IMR-90 (cell line): Measurements from ENCODE around the gene CYFIP2. TPM values are rescaled to one million over a fixed set of nuclear protein-coding genes. Genes with fewer than 3 reads are reported as not detected.

ENCODE experiments used
- ATAC-seq: fragments of 200-7000 bp; cut with Tn5 transposase; 2 replicates; pipeline ENCODE4 v1.9.1; 2020; ENCODE audit warnings: low read depth, mild to moderate bottlenecking, moderate library complexity
- BruUV-seq: library from RNA; stranded (reverse); fragments of 400-500 nt; replicated peaks from 2 replicates; lab custom pipeline; 2021; lab: Mats Ljungman, UMichigan
- CTCF ChIA-PET: fragments of 300-600 bp; formaldehyde crosslinking; extraction: SDS; loops from one replicate; lab custom pipeline; 2021; ENCODE audit warnings: antibody characterized with exemption; lab: Yijun Ruan, JAX
- POLR2A ChIA-PET: fragments of 300-600 bp; sonication (Branson Sonifier 250); formaldehyde crosslinking; loops from one replicate; lab custom pipeline; 2022; ENCODE audit warnings: antibody characterized with exemption; ENCODE audit not compliant: unreplicated experiment; lab: Charles Lee
- DNase-seq: peaks from one replicate; pipeline ENCODE4 v3.0.0; 2013
- H2AFZ ChIP-seq: replicated peaks from 2 replicates; pipeline ENCODE3; 2013; ENCODE audit warnings: low read length, mild to moderate bottlenecking; ENCODE audit not compliant: poor library complexity
- H2AK5ac ChIP-seq: 2 replicates; pipeline ENCODE4 v1.6.1; 2013; ENCODE audit warnings: low read depth, low read length, inconsistent platforms
- H2AK9ac ChIP-seq: replicated peaks from 2 replicates; pipeline ENCODE3; 2013; ENCODE audit warnings: mild to moderate bottlenecking, low read depth, low read length, moderate library complexity; ENCODE audit not compliant: poor library complexity
- H2BK120ac ChIP-seq: 2 replicates; pipeline ENCODE4 v1.6.1; 2013; ENCODE audit warnings: low read depth, low read length, inconsistent platforms
- H2BK15ac ChIP-seq: 3 replicates; pipeline ENCODE4 v1.6.1; 2013; ENCODE audit warnings: low read depth, low read length, inconsistent platforms
- H2BK20ac ChIP-seq: 2 replicates; pipeline ENCODE4 v1.6.1; 2013; ENCODE audit warnings: low read depth, mild to moderate bottlenecking, inconsistent platforms, low read length, moderate library complexity
- H2BK5ac ChIP-seq: 2 replicates; pipeline ENCODE4 v1.6.1; 2013; ENCODE audit warnings: mild to moderate bottlenecking, low read depth, low read length, inconsistent platforms; ENCODE audit not compliant: poor library complexity, severe bottlenecking
- H3K14ac ChIP-seq: replicated peaks from 2 replicates; pipeline ENCODE4 v1.6.1; 2013; ENCODE audit warnings: low read depth, low read length, inconsistent platforms
- H3K18ac ChIP-seq: 2 replicates; pipeline ENCODE4 v1.6.1; 2013; ENCODE audit warnings: low read depth, low read length, control low read depth
- H3K23ac ChIP-seq: 2 replicates; pipeline ENCODE4 v1.6.1; 2013; ENCODE audit warnings: low read depth, low read length, inconsistent platforms
- H3K27ac ChIP-seq: 2 replicates; pipeline ENCODE4 v1.5.1; 2013; ENCODE audit warnings: mild to moderate bottlenecking, control low read depth, low read length; ENCODE audit not compliant: insufficient read depth
- H3K27me3 ChIP-seq: 2 replicates; pipeline ENCODE4 v1.6.1; 2013; ENCODE audit warnings: low read length; ENCODE audit not compliant: control insufficient read depth, insufficient read depth
- H3K36me3 ChIP-seq: 2 replicates; pipeline ENCODE4 v1.6.1; 2013; ENCODE audit warnings: low read length, mixed read lengths; ENCODE audit not compliant: control insufficient read depth, insufficient read depth
- H3K4ac ChIP-seq: 2 replicates; pipeline ENCODE4 v1.6.1; 2013; ENCODE audit warnings: low read depth, low read length, inconsistent platforms
- H3K4me1 ChIP-seq: 2 replicates; pipeline ENCODE4 v1.6.1; 2013; ENCODE audit warnings: low read length, mixed read lengths; ENCODE audit not compliant: control insufficient read depth, insufficient read depth
- H3K4me2 ChIP-seq: 2 replicates; pipeline ENCODE4 v1.6.1; 2013; ENCODE audit warnings: low read depth, mild to moderate bottlenecking, control low read depth, low read length, moderate library complexity
- H3K4me3 ChIP-seq: 2 replicates; pipeline ENCODE4 v1.5.1; 2013; ENCODE audit warnings: low read depth, mild to moderate bottlenecking, control low read depth, low read length, moderate library complexity; ENCODE audit not compliant: insufficient read depth
- H3K56ac ChIP-seq: 2 replicates; pipeline ENCODE4 v1.6.1; 2013; ENCODE audit warnings: low read length, inconsistent platforms; ENCODE audit not compliant: insufficient read depth; ENCODE audit errors: extremely low read depth
- H3K79me1 ChIP-seq, 2 experiments: 2 replicates each; pipeline ENCODE4 v1.6.1; 2013; ENCODE audit warnings: low read length in 2 of 2, inconsistent platforms in 1 of 2, low read depth in 1 of 2
- H3K9ac ChIP-seq: 2 replicates; pipeline ENCODE4 v1.6.1; 2013; ENCODE audit warnings: low read depth, low read length, control low read depth
- H3K9me1 ChIP-seq: 2 replicates; pipeline ENCODE4 v1.6.1; 2013; ENCODE audit warnings: low read length, inconsistent platforms; ENCODE audit not compliant: insufficient read depth
- H3K9me3 ChIP-seq: 2 replicates; pipeline ENCODE4 v1.6.1; 2013; ENCODE audit warnings: low read length; ENCODE audit not compliant: control insufficient read depth, insufficient read depth
- H4K20me1 ChIP-seq: 2 replicates; pipeline ENCODE4 v1.6.1; 2013; ENCODE audit warnings: low read length, inconsistent platforms; ENCODE audit not compliant: insufficient read depth
- H4K5ac ChIP-seq: 2 replicates; pipeline ENCODE4 v1.6.1; 2013; ENCODE audit warnings: mild to moderate bottlenecking, low read depth, low read length, control low read depth
- H4K8ac ChIP-seq, 2 experiments: 2 replicates each; pipeline ENCODE4 v1.6.1; 2013; ENCODE audit warnings: low read depth in 2 of 2, low read length in 2 of 2, control low read depth in 1 of 2, inconsistent platforms in 1 of 2
- H4K91ac ChIP-seq: 2 replicates; pipeline ENCODE4 v1.6.1; 2013; ENCODE audit warnings: low read depth, low read length, inconsistent platforms; ENCODE audit not compliant: insufficient read depth
- BHLHE40 ChIP-seq: fragments of 150-350 bp; IDR thresholded peaks from 2 replicates; pipeline ENCODE4 v1.6.1; 2016; ENCODE audit warnings: mild to moderate bottlenecking, low read depth, low read length
- CEBPB ChIP-seq: IDR thresholded peaks from 2 replicates; pipeline ENCODE4 v1.6.1; 2012; ENCODE audit warnings: low read depth, low read length, improper control_type of control experiment
- CHD1 ChIP-seq: IDR thresholded peaks from 2 replicates; pipeline ENCODE4 v1.6.1; 2012; ENCODE audit warnings: low read depth, low read length, improper control_type of control experiment
- FOS ChIP-seq: fragments of 150-350 bp; IDR thresholded peaks from 2 replicates; pipeline ENCODE4 v1.6.1; 2016; ENCODE audit warnings: low read depth, low read length
- MAFK ChIP-seq: IDR thresholded peaks from 2 replicates; pipeline ENCODE4 v1.6.1; 2012; ENCODE audit warnings: low read depth, low read length, improper control_type of control experiment
- MAZ ChIP-seq: IDR thresholded peaks from 2 replicates; pipeline ENCODE4 v1.6.1; 2012; ENCODE audit warnings: low read depth, mild to moderate bottlenecking, low read length, improper control_type of control experiment, moderate library complexity, borderline replicate concordance
- MXI1 ChIP-seq: IDR thresholded peaks from 2 replicates; pipeline ENCODE4 v1.6.1; 2012; ENCODE audit warnings: low read depth, mild to moderate bottlenecking, low read length, moderate library complexity, borderline replicate concordance
- NFE2L2 ChIP-seq: fragments of 150-350 bp; IDR thresholded peaks from 2 replicates; pipeline ENCODE4 v1.6.1; 2016; ENCODE audit warnings: low read depth, mild to moderate bottlenecking, low read length
- POLR2A ChIP-seq: IDR thresholded peaks from 2 replicates; pipeline ENCODE4 v1.6.1; 2012; ENCODE audit warnings: mild to moderate bottlenecking, low read depth, low read length
- RAD21 ChIP-seq: IDR thresholded peaks from 2 replicates; pipeline ENCODE4 v1.6.1; 2012; ENCODE audit warnings: low read length, improper control_type of control experiment
- RCOR1 ChIP-seq: IDR thresholded peaks from 2 replicates; pipeline ENCODE4 v1.6.1; 2012; ENCODE audit warnings: mild to moderate bottlenecking, low read length, improper control_type of control experiment; ENCODE audit not compliant: insufficient replicate concordance
- RFX5 ChIP-seq: IDR thresholded peaks from 2 replicates; pipeline ENCODE4 v1.8.0; 2012; ENCODE audit warnings: low read depth, mild to moderate bottlenecking, low read length, moderate library complexity
- SMC3 ChIP-seq: fragments of 150-350 bp; IDR thresholded peaks from 2 replicates; pipeline ENCODE4 v1.6.1; 2016; ENCODE audit warnings: low read depth, mild to moderate bottlenecking, antibody characterized with exemption, low read length, moderate library complexity
- WGBS, 2 experiments: methylation state at CpG; one replicate each; pipeline versions ENCODE4 v1.1.5 to v1.1.7; 2013; ENCODE audit warnings: missing lambda C conversion rate in 2 of 2; ENCODE audit not compliant: insufficient read length in 1 of 2; ENCODE audit errors: extremely low coverage in 2 of 2; 5-methylcytosine and 5-hydroxymethylcytosine counted together
- dilution Hi-C: fragments of 300-500 bp; cut with HindIII; formaldehyde crosslinking; loops from one replicate; pipeline ENCODE4 v1.14.3; 2018; ENCODE audit warnings: low sequenced_read_pairs; ENCODE audit not compliant: unreplicated experiment
- in situ Hi-C: fragments of 300-500 bp; cut with MboI; formaldehyde crosslinking; loops from 3 replicates; pipeline ENCODE4 v1.14.3; 2019; ENCODE audit warnings: low sequenced_read_pairs, inconsistent platforms, mixed read lengths
- intact Hi-C: fragments of 100-400 bp; cut with micrococcal nuclease; formaldehyde crosslinking; loops from 2 replicates; pipeline ENCODE4 v1.10.0; 2022
- polyA plus RNA-seq, 3 experiments: library from polyadenylated mRNA; depleted of rRNA; stranded (reverse); fragments of >200 nt; gene quantifications; 2 replicates each; pipeline ENCODE4 v1.2.3, GENCODE V29; 2012; ENCODE audit warnings: low replicate concordance in 1 of 3
- total RNA-seq: library from RNA; depleted of rRNA; stranded (reverse); fragments of >200 nt; gene quantifications from 2 replicates; pipeline ENCODE4 v1.2.3, GENCODE V29; 2012
- TF ChIP-seq, protein P1 (sequence below): fragments of 150-350 bp; IDR thresholded peaks from 2 replicates; pipeline ENCODE4 v1.6.1; 2017; ENCODE audit warnings: mild to moderate bottlenecking, antibody characterized with exemption, low read length, low read depth
- TF ChIP-seq, protein P2 (sequence below): conservative IDR thresholded peaks from 2 replicates; pipeline ENCODE4 v1.5.1; 2012; ENCODE audit warnings: mild to moderate bottlenecking, low read depth, low read length, improper control_type of control experiment
- TF ChIP-seq, protein P3 (sequence below): fragments of 150-350 bp; IDR thresholded peaks from 2 replicates; pipeline ENCODE4 v1.6.1; 2016; ENCODE audit warnings: low read depth, mild to moderate bottlenecking, low read length, moderate library complexity, borderline replicate concordance

The CYFIP2 gene
- total and polyA plus RNA-seq, 2 of the 4 experiments (the other 2 are of a cell fraction), result 6.8 to 13.4 TPM

DNA sequence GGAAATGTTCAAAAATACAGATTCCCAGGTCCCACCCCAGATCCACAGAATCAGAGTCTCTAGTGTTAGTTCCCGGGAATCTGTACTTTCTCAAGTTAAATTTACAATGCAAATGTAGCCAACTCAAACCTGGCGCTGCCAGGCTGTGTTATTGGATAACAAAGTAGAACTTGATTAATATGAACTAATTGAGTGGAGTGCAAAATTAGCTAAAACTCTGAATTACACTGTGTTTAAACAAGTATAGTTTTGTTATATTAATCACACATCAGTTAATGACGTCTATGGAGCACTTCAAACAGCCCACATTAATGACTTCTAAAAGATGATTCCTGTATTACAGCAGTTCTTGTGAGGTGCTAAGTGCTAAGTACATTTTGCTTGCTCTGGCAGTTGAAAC, 32.4 kb upstream of the CYFIP2 start:
- Histone ChIP-seq H3K79me1 (no peaks in the 10 kb centered on the region), H3K36me3 (no peaks in the 10 kb centered on the region), H3K18ac (no peak overlapping the region), H3K23ac (no peak overlapping the region), H2BK15ac (no peak overlapping the region), H2AK5ac (no peak overlapping the region), H3K4me1 (peaks cover 2% of the 10 kb centered on the region; the same call in 1 of the 2 replicates), H3K9me1 (no peaks in the 10 kb centered on the region), H3K27ac (no peak overlapping the region), H2AFZ (no peak overlapping the region), H3K14ac (no peak overlapping the region), H4K20me1 (no peaks in the 10 kb centered on the region), H2BK20ac (no peak overlapping the region), H3K4me2 (no peak overlapping the region), H3K56ac (no peak overlapping the region), H3K4ac (no peak overlapping the region), H3K9ac (no peak overlapping the region), H2BK5ac (no peak overlapping the region), H4K8ac (no peak overlapping the region), H3K4me3 (no peak overlapping the region), H2BK120ac (no peak overlapping the region), H3K27me3 (no peaks in the 10 kb centered on the region; the same call in 1 of the 2 replicates), H3K9me3 (no peaks in the 10 kb centered on the region), H4K91ac (no peak overlapping the region), H2AK9ac (no peak overlapping the region), H4K5ac (no peak overlapping the region)
- intact Hi-C loops (no loop called here), dilution Hi-C loops (no loop called here), in situ Hi-C loops (no loop called here)
- WGBS, 2 experiments, result no CpG with 5 or more reads among the region's 3 CpGs
- ATAC-seq, result no peak
- TF ChIP-seq POLR2A, result no peak
- no peak for TF ChIP-seq BHLHE40
- no peak for TF ChIP-seq MXI1
- TF ChIP-seq, protein P1, sequence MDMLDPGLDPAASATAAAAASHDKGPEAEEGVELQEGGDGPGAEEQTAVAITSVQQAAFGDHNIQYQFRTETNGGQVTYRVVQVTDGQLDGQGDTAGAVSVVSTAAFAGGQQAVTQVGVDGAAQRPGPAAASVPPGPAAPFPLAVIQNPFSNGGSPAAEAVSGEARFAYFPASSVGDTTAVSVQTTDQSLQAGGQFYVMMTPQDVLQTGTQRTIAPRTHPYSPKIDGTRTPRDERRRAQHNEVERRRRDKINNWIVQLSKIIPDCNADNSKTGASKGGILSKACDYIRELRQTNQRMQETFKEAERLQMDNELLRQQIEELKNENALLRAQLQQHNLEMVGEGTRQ, result no peak
- no peak for TF ChIP-seq SMC3
- TF ChIP-seq RCOR1, result no peak
- TF ChIP-seq RFX5, result no peak
- TF ChIP-seq, protein P2, sequence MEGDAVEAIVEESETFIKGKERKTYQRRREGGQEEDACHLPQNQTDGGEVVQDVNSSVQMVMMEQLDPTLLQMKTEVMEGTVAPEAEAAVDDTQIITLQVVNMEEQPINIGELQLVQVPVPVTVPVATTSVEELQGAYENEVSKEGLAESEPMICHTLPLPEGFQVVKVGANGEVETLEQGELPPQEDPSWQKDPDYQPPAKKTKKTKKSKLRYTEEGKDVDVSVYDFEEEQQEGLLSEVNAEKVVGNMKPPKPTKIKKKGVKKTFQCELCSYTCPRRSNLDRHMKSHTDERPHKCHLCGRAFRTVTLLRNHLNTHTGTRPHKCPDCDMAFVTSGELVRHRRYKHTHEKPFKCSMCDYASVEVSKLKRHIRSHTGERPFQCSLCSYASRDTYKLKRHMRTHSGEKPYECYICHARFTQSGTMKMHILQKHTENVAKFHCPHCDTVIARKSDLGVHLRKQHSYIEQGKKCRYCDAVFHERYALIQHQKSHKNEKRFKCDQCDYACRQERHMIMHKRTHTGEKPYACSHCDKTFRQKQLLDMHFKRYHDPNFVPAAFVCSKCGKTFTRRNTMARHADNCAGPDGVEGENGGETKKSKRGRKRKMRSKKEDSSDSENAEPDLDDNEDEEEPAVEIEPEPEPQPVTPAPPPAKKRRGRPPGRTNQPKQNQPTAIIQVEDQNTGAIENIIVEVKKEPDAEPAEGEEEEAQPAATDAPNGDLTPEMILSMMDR, result no peak
- TF ChIP-seq MAZ, result no peak
- TF ChIP-seq NFE2L2, result no peak
- TF ChIP-seq CEBPB, result no peak
- TF ChIP-seq CHD1, result no peak
- TF ChIP-seq RAD21, result no peak
- TF ChIP-seq MAFK, result no peak
- no peak for TF ChIP-seq FOS
- TF ChIP-seq, protein P3, sequence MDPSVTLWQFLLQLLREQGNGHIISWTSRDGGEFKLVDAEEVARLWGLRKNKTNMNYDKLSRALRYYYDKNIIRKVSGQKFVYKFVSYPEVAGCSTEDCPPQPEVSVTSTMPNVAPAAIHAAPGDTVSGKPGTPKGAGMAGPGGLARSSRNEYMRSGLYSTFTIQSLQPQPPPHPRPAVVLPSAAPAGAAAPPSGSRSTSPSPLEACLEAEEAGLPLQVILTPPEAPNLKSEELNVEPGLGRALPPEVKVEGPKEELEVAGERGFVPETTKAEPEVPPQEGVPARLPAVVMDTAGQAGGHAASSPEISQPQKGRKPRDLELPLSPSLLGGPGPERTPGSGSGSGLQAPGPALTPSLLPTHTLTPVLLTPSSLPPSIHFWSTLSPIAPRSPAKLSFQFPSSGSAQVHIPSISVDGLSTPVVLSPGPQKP, result no peak
- POLR2A ChIA-PET, result no interaction called here
- no peak for DNase-seq
- CTCF ChIA-PET, result no interaction called here
- no TSS peak for BruUV-seq
